Pancreas (tissue), 10 donors: ENCODE measurements around the gene TANC2. TPM values are rescaled to one million over a fixed set of nuclear protein-coding genes. Genes with fewer than 3 reads are reported as not detected.

ENCODE experiments used
- ATAC-seq, 4 donors: fragments of 200-7000 bp; cut with Tn5 transposase; one replicate each; pipeline versions ENCODE4 v1.8.0 to v1.9.1; 2020; ENCODE audit warnings: mild to moderate bottlenecking in 4 of 4, moderate library complexity in 4 of 4
- DNase-seq, 6 donors: peaks; one replicate each; pipeline ENCODE4 v3.0.0-alpha.2; 2020
- FAIRE-seq: peaks from 2 replicates; lab custom pipeline; 2012; peaks lifted over from hg19 to GRCh38; lab: Jason Lieb, UNC
- H3K27ac ChIP-seq, 4 donors: fragments of 200-600 bp; sonication (generic); 1 replicate in 3 of 4; 2 replicates in 1 of 4; pipeline versions ENCODE4 v1.5.0 to v1.8.0; 2020
- H3K27me3 ChIP-seq, 4 donors: fragments of 200-600 bp; one replicate each; pipeline ENCODE4 v1.8.0; 2021
- H3K36me3 ChIP-seq, 3 donors: fragments of 200-600 bp; sonication (generic) in 1 of 3; one replicate each; pipeline versions ENCODE4 v1.5.0 to v1.8.0; 2020 to 2021
- H3K4me1 ChIP-seq, 3 donors: fragments of 200-600 bp; one replicate each; pipeline ENCODE4 v1.8.0; 2021
- H3K4me3 ChIP-seq, 4 donors: fragments of 200-600 bp; sonication (generic) in 2 of 4; one replicate each; pipeline versions ENCODE4 v1.5.0 to v1.8.0; 2020 to 2021
- H3K9me3 ChIP-seq, 4 donors: fragments of 200-600 bp; one replicate each; pipeline ENCODE4 v1.8.0; 2021
- WGBS, 2 donors: extraction: QIAGEN DNeasy Blood & Tissue Kit; methylation state at CpG; one replicate each; pipeline ENCODE4 v1.1.7; 2013; 5-methylcytosine and 5-hydroxymethylcytosine counted together
- intact Hi-C, 3 donors: fragments of 100-400 bp; cut with DNase I; formaldehyde crosslinking; loops; one replicate each; pipeline versions ENCODE4 v1.11.1 to v1.14.2; 2022
- polyA plus RNA-seq, 2 donors: library from polyadenylated mRNA; stranded (reverse); fragments of 200-250 nt; gene quantifications; one replicate each; pipeline ENCODE4 v1.2.3, GENCODE V29; 2013
- total RNA-seq, 6 donors: library from RNA; stranded (reverse); fragmentation: NEBNext Ultra II Directional in 4 of 6; extraction: Animal tissue kit (Norgen Biotek cat#: 25700) in 4 of 6; gene quantifications; one replicate each; pipeline versions ENCODE4 v1.2.1 to v1.2.4, GENCODE V29; 2021 to 2023
- TF ChIP-seq, protein P1 (sequence below), 4 donors: fragments of 200-600 bp; sonication (generic) in 3 of 4; IDR thresholded peaks; one replicate each; pipeline versions ENCODE4 v1.5.0 to v1.8.0; 2021; ENCODE audit warnings: antibody characterized with exemption in 4 of 4
- donor health status: healthy with polysubstance abuse.
- donor health status: DM: no; HTN: no; CAD: no; lungs with moderate emphysema.
- donor health status: DM: no; HTN: no; CAD: no.
- donor health status: control.
- donor health status: control.
- donor health status: Bipolar disorder and iron deficiency.
- donor health status: DM: yes; HTN: yes; CAD: no.
- donor health status: DM: no; HTN: no; CAD: no.
- donor health status: DM: no; HTN: no; CAD: no.
- donor health status: DM: yes; HTN: yes; CAD: no.

TANC2 gene
- total and polyA plus RNA-seq, 8 donors, result 3.7 to 28.0 (median 10.9) TPM

- FAIRE-seq, result no peak
- Histone ChIP-seq H3K9me3 (no peaks in the 10 kb centered on the region), H3K36me3 (no peaks in the 10 kb centered on the region), H3K27me3 (no peaks in the 10 kb centered on the region), H3K4me3 (no peak overlapping the region), H3K27ac (no peak overlapping the region), H3K4me1 (no peaks in the 10 kb centered on the region)
- TF ChIP-seq, protein P1, sequence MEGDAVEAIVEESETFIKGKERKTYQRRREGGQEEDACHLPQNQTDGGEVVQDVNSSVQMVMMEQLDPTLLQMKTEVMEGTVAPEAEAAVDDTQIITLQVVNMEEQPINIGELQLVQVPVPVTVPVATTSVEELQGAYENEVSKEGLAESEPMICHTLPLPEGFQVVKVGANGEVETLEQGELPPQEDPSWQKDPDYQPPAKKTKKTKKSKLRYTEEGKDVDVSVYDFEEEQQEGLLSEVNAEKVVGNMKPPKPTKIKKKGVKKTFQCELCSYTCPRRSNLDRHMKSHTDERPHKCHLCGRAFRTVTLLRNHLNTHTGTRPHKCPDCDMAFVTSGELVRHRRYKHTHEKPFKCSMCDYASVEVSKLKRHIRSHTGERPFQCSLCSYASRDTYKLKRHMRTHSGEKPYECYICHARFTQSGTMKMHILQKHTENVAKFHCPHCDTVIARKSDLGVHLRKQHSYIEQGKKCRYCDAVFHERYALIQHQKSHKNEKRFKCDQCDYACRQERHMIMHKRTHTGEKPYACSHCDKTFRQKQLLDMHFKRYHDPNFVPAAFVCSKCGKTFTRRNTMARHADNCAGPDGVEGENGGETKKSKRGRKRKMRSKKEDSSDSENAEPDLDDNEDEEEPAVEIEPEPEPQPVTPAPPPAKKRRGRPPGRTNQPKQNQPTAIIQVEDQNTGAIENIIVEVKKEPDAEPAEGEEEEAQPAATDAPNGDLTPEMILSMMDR (IDR thresholded peaks at IDR 0.05), result no peak
- 85 to 91% methylated on average over 8 of the region's 8 CpGs for WGBS, 2 donors
- intact Hi-C loops, result no loop called here
- no peak for ATAC-seq
- no peak for DNase-seq
These were observed 44.2 kb upstream of the TANC2 start for GRCh38 chr17:62921817-62922216.

DNA sequence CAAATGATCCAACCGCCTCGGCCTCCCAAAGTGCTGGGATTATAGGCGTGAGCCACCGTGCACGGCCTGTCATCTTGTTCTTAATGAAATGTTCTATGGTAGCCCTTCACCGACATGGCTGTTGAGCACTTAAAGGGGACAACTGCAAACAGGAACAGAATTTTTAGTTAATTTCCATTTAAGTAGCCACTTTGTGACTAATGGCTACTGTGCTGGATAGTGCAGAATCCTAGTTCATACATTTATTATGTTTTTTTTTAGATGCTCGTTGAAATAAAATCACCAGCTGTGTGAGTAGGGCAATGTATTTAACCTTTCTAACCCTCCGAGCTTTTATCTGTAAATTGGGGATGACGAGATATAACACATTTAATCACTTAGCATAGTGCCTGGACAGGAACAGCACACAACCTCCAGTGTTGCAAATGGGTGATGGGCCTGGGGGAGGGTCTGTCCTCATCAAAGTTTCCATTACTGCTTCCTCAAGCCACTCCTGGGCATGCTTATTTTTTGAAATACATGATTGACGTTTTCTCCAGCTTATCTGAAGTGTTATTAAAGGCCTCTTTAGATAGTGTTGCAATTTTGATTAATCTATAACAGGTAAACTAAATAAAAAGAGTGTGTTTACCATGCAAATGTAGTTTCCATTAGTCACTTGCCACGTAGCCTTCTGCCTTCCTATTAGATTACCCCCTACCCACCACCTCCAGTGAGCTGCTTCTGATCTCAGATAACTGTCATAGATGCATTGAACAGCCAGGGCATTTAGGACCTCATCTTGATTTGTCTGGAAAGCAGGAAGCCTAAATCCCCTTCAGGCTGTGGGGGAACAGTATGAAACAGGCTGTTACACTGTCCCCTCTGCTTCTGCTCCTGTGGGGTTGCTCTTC lies 42.5 kb upstream of the TANC2 start:
- ATAC-seq (peak in 2 of 4 donors; percentile 16 to 40), DNase-seq (no peak), FAIRE-seq (no peak)
- H3K4me3 ChIP-seq, result no peak overlapping the region
- intact Hi-C loops, result no loop called here
- no peak overlapping the region for H3K27ac ChIP-seq
- no peaks in the 10 kb centered on the region for H3K27me3 ChIP-seq
- H3K4me1 ChIP-seq, result no peaks in the 10 kb centered on the region
- H3K36me3 ChIP-seq, result no peaks in the 10 kb centered on the region
- WGBS, 2 donors, result 55 to 56% methylated on average over 11 of the region's 11 CpGs
- TF ChIP-seq, protein P1 (IDR thresholded peaks at IDR 0.05), result no peak
- H3K9me3 ChIP-seq, result no peaks in the 10 kb centered on the region

GRCh38 chr17:62925267-62925836 lies 40.7 kb upstream of the TANC2 start:
- no peak for FAIRE-seq

GRCh38 chr17:62927083-62927482 lies 39.0 kb upstream of the TANC2 start:
- no peaks in the 10 kb centered on the region for H3K9me3 ChIP-seq
- TF ChIP-seq, protein P1 (IDR thresholded peaks at IDR 0.05), result no peak
- H3K36me3 ChIP-seq, result no peaks in the 10 kb centered on the region
- intact Hi-C loops, result no loop called here
- no peaks in the 10 kb centered on the region for H3K27me3 ChIP-seq
- 87 to 91% methylated on average over 6 of the region's 6 CpGs for WGBS, 2 donors
- no peak overlapping the region for H3K4me3 ChIP-seq
- FAIRE-seq (no peak), ATAC-seq (no peak), DNase-seq (no peak)
- H3K4me1 ChIP-seq, result no peaks in the 10 kb centered on the region
- H3K27ac ChIP-seq, result no peak overlapping the region

More at GRCh38 chr17:62925267-62925836, 40.7 kb upstream of the TANC2 start:
- no peaks in the 10 kb centered on the region for H3K36me3 ChIP-seq
- TF ChIP-seq, protein P1 (IDR thresholded peaks at IDR 0.05), result no peak
- intact Hi-C loops, result no loop called here
- H3K4me3 ChIP-seq, result no peak overlapping the region
- H3K9me3 ChIP-seq, result no peaks in the 10 kb centered on the region
- no peaks in the 10 kb centered on the region for H3K4me1 ChIP-seq
- H3K27ac ChIP-seq, result no peak overlapping the region
- DNase-seq (no peak), ATAC-seq (no peak)
- no peaks in the 10 kb centered on the region for H3K27me3 ChIP-seq
- WGBS, 2 donors, result 76 to 82% methylated on average over 3 of the region's 3 CpGs

DNA sequence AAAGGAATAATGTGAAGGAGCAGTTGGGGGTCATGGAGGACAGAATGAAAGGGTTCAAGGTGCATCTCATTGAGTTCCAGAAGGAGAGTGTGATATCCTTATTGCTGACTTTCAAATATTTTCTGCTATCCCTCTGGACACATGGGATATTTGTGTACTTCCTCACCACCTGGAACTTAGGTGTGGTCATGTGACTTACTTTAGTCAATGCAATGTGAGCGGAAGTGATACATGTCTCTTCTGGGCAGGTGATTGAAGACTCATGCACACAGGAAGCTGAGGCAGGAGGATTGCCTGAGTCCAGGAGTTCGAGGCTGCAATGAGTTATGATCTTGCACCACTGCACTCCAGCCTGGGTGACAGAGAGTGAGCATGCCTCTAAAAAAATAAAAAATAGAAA lies 36.7 kb upstream of the TANC2 start:
- no peak for ATAC-seq
- WGBS, 2 donors, result 82 to 83% methylated on average over 2 of the region's 2 CpGs
- H3K27ac ChIP-seq, result no peak overlapping the region
- no peaks in the 10 kb centered on the region for H3K27me3 ChIP-seq
- H3K4me3 ChIP-seq, result no peak overlapping the region
- TF ChIP-seq, protein P1 (IDR thresholded peaks at IDR 0.05), result no peak
- no peaks in the 10 kb centered on the region for H3K9me3 ChIP-seq
- H3K36me3 ChIP-seq, result no peaks in the 10 kb centered on the region
- no peak for FAIRE-seq
- intact Hi-C loops, result no loop called here
- DNase-seq, result no peak
- H3K4me1 ChIP-seq, result no peaks in the 10 kb centered on the region
